Measurements from ENCODE around the gene CST7.
A peak's percentile ranks its signal among the peaks of the same experiment; 100 is the strongest.

The CST7 gene

GRCh38 chr20:24981790-24982189, 32.7 kb downstream of the CST7 start:
- H3K36me3 Mint-ChIP-seq (ENCODE audit: insufficient read depth), result peaks cover 79% of the 10 kb centered on the region

GRCh38 chr20:24983896-24984295, 34.8 kb downstream of the CST7 start:
- Mint-ChIP-seq H3K27me3 (no peaks in the 10 kb centered on the region), H3K36me3 (ENCODE audit: insufficient read depth) (peaks cover 62% of the 10 kb centered on the region), H3K27ac (peak overlapping the region; percentile 71 to 81), H3K4me3 (no peak overlapping the region), H3K4me1 (ENCODE audit: low read depth in 2 of 2) (peaks cover 84 to 96% of the 10 kb centered on the region in 2 donors), H3K9me3 (peaks cover 0 to 2% of the 10 kb centered on the region in 2 donors)
- DNase-seq (no peak), ATAC-seq (replicated peaks) (no peak)

More at GRCh38 chr20:24981790-24982189, 32.7 kb downstream of the CST7 start:
- peak; percentile 58 for ATAC-seq (replicated peaks)
- Mint-ChIP-seq H3K4me1 (ENCODE audit: low read depth in 2 of 2) (peaks cover 74 to 94% of the 10 kb centered on the region in 2 donors), H3K4me3 (peak overlapping the region; percentile 4 to 62), H3K27me3 (no peaks in the 10 kb centered on the region), H3K27ac (peak overlapping the region; percentile 75 to 81), H3K9me3 (peaks cover 0 to 2% of the 10 kb centered on the region in 2 donors)
- DNase-seq, result no peak

- Mint-ChIP-seq H3K36me3 (ENCODE audit: insufficient read depth) (peaks cover 58% of the 10 kb centered on the region), H3K4me1 (ENCODE audit: low read depth in 2 of 2) (peaks cover 81 to 96% of the 10 kb centered on the region in 2 donors), H3K4me3 (peak overlapping the region; percentile 64 to 71), H3K27me3 (no peaks in the 10 kb centered on the region), H3K9me3 (peaks cover 0 to under 1% of the 10 kb centered on the region in 2 donors), H3K27ac (peak overlapping the region; percentile 71 to 81)
- DNase-seq (no peak), ATAC-seq (replicated peaks) (peak; percentile 50)
Measured at GRCh38 chr20:24984961-24985640, 36.0 kb downstream of the CST7 start.

GRCh38 chr20:24985802-24986201, 36.7 kb downstream of the CST7 start:
- no peak for ATAC-seq (replicated peaks)
- Mint-ChIP-seq H3K27me3 (no peaks in the 10 kb centered on the region), H3K4me1 (ENCODE audit: low read depth in 2 of 2) (peaks cover 82 to 96% of the 10 kb centered on the region in 2 donors), H3K9me3 (no peaks in the 10 kb centered on the region), H3K4me3 (peak overlapping the region; percentile 64 to 71), H3K36me3 (ENCODE audit: insufficient read depth) (peaks cover 58% of the 10 kb centered on the region), H3K27ac (peak overlapping the region; percentile 71 to 81)
- no peak for DNase-seq

- no peaks in the 10 kb centered on the region for H3K27me3 Mint-ChIP-seq
- peak overlapping the region; percentile 64 to 71 for H3K4me3 Mint-ChIP-seq
- H3K27ac Mint-ChIP-seq, result peak overlapping the region; percentile 71 to 97
- H3K36me3 Mint-ChIP-seq (ENCODE audit: insufficient read depth), result peaks cover 54% of the 10 kb centered on the region
- ATAC-seq (replicated peaks) (no peak), DNase-seq (no peak)
- peaks cover 82 to 96% of the 10 kb centered on the region in 2 donors for H3K4me1 Mint-ChIP-seq (ENCODE audit: low read depth in 2 of 2)
- H3K9me3 Mint-ChIP-seq, result no peaks in the 10 kb centered on the region
Measured at GRCh38 chr20:24986436-24987015, 37.5 kb downstream of the CST7 start.

- Mint-ChIP-seq H3K36me3 (ENCODE audit: insufficient read depth) (peaks cover 54% of the 10 kb centered on the region), H3K27ac (peak overlapping the region; percentile 71 to 97), H3K9me3 (no peaks in the 10 kb centered on the region), H3K4me1 (ENCODE audit: low read depth in 2 of 2) (peaks cover 81 to 93% of the 10 kb centered on the region in 2 donors), H3K27me3 (no peaks in the 10 kb centered on the region), H3K4me3 (peak overlapping the region; percentile 47 to 93)
- ATAC-seq (replicated peaks), result peak; percentile 35
- DNase-seq, result no peak
Measured at GRCh38 chr20:24987244-24987643, 38.2 kb downstream of the CST7 start.

GRCh38 chr20:24987873-24988835, 39.1 kb downstream of the CST7 start:
- no peaks in the 10 kb centered on the region for H3K9me3 Mint-ChIP-seq
- H3K27me3 Mint-ChIP-seq, result no peaks in the 10 kb centered on the region
- peak overlapping the region; percentile 75 to 97 for H3K27ac Mint-ChIP-seq
- peaks cover 80 to 84% of the 10 kb centered on the region in 2 donors for H3K4me1 Mint-ChIP-seq (ENCODE audit: low read depth in 2 of 2)
- DNase-seq (no peak), ATAC-seq (replicated peaks) (no peak)
- peak overlapping the region; percentile 80 to 93 for H3K4me3 Mint-ChIP-seq
- peaks cover 53% of the 10 kb centered on the region for H3K36me3 Mint-ChIP-seq (ENCODE audit: insufficient read depth)

GRCh38 chr20:24989162-24989561, 40.1 kb downstream of the CST7 start:
- DNase-seq (no peak), ATAC-seq (replicated peaks) (no peak)
- no peaks in the 10 kb centered on the region for H3K9me3 Mint-ChIP-seq
- H3K27ac Mint-ChIP-seq, result peak overlapping the region; percentile 75 to 97
- H3K4me3 Mint-ChIP-seq, result peak overlapping the region; percentile 80 to 93
- peaks cover 46% of the 10 kb centered on the region for H3K36me3 Mint-ChIP-seq (ENCODE audit: insufficient read depth)
- no peaks in the 10 kb centered on the region for H3K27me3 Mint-ChIP-seq
- H3K4me1 Mint-ChIP-seq (ENCODE audit: low read depth in 2 of 2), result peaks cover 78 to 80% of the 10 kb centered on the region in 2 donors

- Mint-ChIP-seq H3K27ac (peak overlapping the region; percentile 97 to 99), H3K4me3 (peak overlapping the region; percentile 93 to 99), H3K36me3 (ENCODE audit: insufficient read depth) (peaks cover 38% of the 10 kb centered on the region), H3K27me3 (no peaks in the 10 kb centered on the region), H3K4me1 (ENCODE audit: low read depth in 2 of 2) (peaks cover 70 to 71% of the 10 kb centered on the region in 2 donors), H3K9me3 (no peaks in the 10 kb centered on the region)
- ATAC-seq (replicated peaks) (no peak), DNase-seq (no peak)
Measured at GRCh38 chr20:24990810-24991252, 41.8 kb downstream of the CST7 start.

- no peaks in the 10 kb centered on the region for H3K9me3 Mint-ChIP-seq
- peaks cover 34% of the 10 kb centered on the region for H3K36me3 Mint-ChIP-seq (ENCODE audit: insufficient read depth)
- H3K4me3 Mint-ChIP-seq, result peak overlapping the region; percentile 93 to 99
- peaks cover 59 to 61% of the 10 kb centered on the region in 2 donors for H3K4me1 Mint-ChIP-seq (ENCODE audit: low read depth in 2 of 2)
- DNase-seq, result peak in 1 of 3 experiments; percentile 28
- H3K27me3 Mint-ChIP-seq, result no peaks in the 10 kb centered on the region
- peak; percentile 6 for ATAC-seq (replicated peaks)
- H3K27ac Mint-ChIP-seq, result peak overlapping the region; percentile 97 to 99
Measured at GRCh38 chr20:24991897-24992486, 42.9 kb downstream of the CST7 start.

GRCh38 chr20:24992487-24993205, 43.6 kb downstream of the CST7 start, which contains the start of gene APMAP:
TSS of gene APMAP (minus strand) at chr20:24992751. CDS start at chr20:24992688, 63 bp downstream.
- ATAC-seq (replicated peaks), result peak; percentile 88
- Mint-ChIP-seq H3K4me1 (ENCODE audit: low read depth in 2 of 2) (peaks cover 54 to 55% of the 10 kb centered on the region in 2 donors), H3K9me3 (no peaks in the 10 kb centered on the region), H3K36me3 (ENCODE audit: insufficient read depth) (peaks cover 34% of the 10 kb centered on the region), H3K4me3 (peak within 1 kb of the TSS; percentile 93 to 99), H3K27me3 (no peaks in the 10 kb centered on the region), H3K27ac (peak within 1 kb of the TSS; percentile 97 to 99)
- peak; percentile 96 to 98 (median 97) for DNase-seq

Measured in effector memory CD8-positive, alpha-beta T cell (primary cell).